GM12864 (cell line): ENCODE results near the gene CTDNEP1.

Source experiments
- DNase-seq: peaks from one replicate; pipeline ENCODE4 v3.0.0-alpha.2; 2011; ENCODE audit warnings: low read depth
- H3K4me3 ChIP-seq: 2 replicates; pipeline ENCODE4 v1.5.1; 2011; ENCODE audit warnings: mild to moderate bottlenecking, low read depth, low read length, control low read depth
- TF ChIP-seq, protein P1 (sequence below): IDR thresholded peaks from 2 replicates; pipeline ENCODE4 v1.5.1; 2011; ENCODE audit warnings: low read depth, mild to moderate bottlenecking, moderate library complexity, low read length, control low read depth, inconsistent platforms; ENCODE audit errors: missing control alignments

CTDNEP1 gene

DNA sequence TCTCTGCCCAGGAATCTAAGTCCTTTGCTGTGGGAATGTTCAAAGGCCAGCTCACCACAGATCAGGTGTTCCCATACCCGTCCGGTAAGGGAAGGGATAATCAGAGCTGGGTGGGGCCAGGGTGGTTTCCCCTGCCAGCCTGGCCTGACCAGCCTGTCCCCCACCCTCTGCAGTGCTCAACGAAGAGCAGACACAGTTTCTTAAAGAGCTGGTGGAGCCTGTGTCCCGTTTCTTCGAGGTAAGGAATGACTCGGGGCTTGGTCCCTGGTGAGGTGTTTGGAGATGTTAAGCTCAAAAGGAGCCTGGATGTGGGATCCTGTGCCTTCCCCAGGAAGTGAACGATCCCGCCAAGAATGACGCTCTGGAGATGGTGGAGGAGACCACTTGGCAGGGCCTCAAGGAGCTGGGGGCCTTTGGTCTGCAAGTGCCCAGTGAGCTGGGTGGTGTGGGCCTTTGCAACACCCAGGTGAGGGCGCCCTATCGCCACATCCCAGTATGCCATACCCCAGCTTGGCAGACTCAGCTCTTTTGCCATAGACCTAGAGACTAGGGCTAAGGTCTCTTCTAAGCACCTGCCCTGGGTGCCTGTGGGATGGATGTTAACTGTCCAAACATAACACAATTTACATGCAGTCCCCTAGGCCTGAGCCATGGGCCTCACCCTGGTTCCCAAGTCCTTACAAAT, 30.8 kb downstream of the CTDNEP1 start:
- TF ChIP-seq, protein P1, sequence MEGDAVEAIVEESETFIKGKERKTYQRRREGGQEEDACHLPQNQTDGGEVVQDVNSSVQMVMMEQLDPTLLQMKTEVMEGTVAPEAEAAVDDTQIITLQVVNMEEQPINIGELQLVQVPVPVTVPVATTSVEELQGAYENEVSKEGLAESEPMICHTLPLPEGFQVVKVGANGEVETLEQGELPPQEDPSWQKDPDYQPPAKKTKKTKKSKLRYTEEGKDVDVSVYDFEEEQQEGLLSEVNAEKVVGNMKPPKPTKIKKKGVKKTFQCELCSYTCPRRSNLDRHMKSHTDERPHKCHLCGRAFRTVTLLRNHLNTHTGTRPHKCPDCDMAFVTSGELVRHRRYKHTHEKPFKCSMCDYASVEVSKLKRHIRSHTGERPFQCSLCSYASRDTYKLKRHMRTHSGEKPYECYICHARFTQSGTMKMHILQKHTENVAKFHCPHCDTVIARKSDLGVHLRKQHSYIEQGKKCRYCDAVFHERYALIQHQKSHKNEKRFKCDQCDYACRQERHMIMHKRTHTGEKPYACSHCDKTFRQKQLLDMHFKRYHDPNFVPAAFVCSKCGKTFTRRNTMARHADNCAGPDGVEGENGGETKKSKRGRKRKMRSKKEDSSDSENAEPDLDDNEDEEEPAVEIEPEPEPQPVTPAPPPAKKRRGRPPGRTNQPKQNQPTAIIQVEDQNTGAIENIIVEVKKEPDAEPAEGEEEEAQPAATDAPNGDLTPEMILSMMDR = peak; percentile 68
- no peak for DNase-seq
- peak overlapping the region; percentile 96 for H3K4me3 ChIP-seq

DNA sequence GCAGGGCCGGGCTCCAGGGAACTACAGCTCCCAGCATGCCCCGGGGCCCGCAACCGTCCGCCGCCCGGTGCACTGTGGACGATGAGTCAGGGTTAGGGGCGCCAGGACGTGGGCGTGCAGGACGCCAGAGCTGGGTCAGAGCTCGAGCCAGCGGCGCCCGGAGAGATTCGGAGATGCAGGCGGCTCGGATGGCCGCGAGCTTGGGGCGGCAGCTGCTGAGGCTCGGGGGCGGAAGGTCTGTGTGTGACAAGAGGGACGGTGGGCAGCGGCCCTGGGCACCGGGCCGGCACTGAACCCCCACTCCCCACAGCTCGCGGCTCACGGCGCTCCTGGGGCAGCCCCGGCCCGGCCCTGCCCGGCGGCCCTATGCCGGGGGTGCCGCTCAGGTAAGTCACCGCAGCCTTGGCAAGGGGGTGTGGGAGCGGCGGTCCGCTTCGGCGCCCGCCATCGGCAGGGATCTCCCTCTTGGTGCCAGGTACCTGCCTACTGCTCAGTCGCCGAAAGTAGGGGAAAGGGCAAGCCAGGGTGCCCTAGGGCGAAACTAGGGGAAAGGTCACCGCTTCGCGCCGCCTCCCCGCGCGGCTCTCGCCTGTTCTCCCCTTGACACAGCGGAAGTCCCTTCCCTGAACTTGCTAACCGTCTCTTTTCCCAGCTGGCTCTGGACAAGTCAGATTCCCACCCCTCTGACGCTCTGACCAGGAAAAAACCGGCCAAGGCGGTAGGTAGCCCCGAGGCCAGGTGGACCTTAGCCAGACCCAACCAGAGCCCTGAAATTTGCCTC, 31.5 kb downstream of the CTDNEP1 start, which contains the start of the genes ACADVL and DLG4:
ACADVL (plus strand) TSS at position 127 of the 781 bp plus-strand sequence; CDS start at position 174, 47 bp downstream.
DLG4 (minus strand) TSS at position 25 of the 781 bp plus-strand sequence.
- DNase-seq = no peak
- H3K4me3 ChIP-seq = peak within 1 kb of the TSS; percentile 96
- TF ChIP-seq, protein P1 = no peak

DNA sequence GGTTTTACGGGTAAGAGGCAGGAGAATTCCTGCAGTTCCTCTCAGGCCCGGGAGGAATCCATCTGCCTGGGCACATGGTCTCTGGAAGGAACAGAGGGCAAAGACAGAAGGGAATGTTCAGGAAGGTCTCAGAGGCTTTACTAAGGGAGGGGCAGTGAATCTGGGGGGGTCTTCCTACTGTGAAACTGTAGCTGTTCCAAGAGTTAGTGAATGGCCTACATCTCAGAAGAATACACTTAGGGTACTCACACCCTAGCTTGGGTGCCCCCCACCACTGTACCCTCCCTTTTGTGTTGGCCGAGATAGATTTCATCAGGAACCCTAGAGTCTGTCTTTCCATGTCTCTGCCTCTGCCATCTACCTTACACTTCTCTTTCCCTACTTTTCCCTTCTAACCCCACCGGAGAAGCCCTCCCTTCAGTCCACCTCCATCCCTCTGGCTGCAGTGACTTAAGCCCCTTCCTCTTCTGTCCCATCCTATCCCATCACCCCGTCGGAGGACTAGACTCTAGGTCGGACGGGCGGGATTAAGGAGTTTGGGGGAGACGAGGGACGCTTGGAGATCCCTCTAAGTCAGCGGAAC, 32.2 kb downstream of the CTDNEP1 start:
- TF ChIP-seq, protein P1 = no peak
- peak overlapping the region; percentile 96 for H3K4me3 ChIP-seq

DNA sequence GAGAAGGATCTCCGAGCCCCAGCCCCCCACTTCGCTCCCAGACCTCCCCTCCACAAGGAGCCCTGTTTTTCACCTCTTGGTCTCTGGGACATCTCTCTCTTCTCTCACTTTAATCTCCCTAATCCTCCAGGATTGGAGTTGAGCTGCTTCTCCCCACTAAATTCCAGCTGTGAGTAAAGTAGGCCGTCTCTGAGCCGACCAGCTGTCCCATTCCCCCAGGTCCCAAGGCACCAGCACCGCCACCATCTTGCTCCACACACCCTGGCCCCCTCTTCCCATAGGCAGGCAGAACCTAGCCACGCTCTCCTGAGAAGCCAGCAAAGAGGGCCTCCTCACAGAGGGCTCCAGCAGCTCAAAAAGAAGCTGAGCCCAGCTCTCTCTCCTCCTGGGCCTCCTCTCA, 32.8 kb downstream of the CTDNEP1 start:
- TF ChIP-seq, protein P1 = no peak
- no peak overlapping the region for H3K4me3 ChIP-seq
- no peak for DNase-seq

More for the DNA sequence above, 32.2 kb downstream of the CTDNEP1 start:
- DNase-seq = no peak

DNA sequence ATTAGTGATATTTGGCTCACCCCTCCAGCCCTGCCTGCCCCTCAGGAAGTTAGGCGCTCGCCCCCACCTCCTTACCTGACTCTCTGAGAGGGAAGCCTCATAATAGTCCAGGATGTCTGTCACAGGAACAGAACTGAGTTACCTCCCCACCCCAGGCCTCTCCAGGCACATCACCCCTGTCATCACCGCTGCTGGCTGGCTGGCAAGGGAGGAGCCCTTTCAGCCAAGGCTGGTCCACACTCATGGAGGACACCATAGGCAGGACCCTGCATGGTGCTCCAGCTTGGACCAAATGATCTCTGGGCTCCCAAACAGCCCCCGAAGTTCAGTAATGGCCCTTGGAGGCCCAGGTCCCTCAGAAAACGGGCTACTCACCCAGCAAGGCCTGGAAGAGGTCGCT, 33.4 kb downstream of the CTDNEP1 start:
- H3K4me3 ChIP-seq = no peak overlapping the region
- DNase-seq = no peak
- TF ChIP-seq, protein P1 = no peak

DNA sequence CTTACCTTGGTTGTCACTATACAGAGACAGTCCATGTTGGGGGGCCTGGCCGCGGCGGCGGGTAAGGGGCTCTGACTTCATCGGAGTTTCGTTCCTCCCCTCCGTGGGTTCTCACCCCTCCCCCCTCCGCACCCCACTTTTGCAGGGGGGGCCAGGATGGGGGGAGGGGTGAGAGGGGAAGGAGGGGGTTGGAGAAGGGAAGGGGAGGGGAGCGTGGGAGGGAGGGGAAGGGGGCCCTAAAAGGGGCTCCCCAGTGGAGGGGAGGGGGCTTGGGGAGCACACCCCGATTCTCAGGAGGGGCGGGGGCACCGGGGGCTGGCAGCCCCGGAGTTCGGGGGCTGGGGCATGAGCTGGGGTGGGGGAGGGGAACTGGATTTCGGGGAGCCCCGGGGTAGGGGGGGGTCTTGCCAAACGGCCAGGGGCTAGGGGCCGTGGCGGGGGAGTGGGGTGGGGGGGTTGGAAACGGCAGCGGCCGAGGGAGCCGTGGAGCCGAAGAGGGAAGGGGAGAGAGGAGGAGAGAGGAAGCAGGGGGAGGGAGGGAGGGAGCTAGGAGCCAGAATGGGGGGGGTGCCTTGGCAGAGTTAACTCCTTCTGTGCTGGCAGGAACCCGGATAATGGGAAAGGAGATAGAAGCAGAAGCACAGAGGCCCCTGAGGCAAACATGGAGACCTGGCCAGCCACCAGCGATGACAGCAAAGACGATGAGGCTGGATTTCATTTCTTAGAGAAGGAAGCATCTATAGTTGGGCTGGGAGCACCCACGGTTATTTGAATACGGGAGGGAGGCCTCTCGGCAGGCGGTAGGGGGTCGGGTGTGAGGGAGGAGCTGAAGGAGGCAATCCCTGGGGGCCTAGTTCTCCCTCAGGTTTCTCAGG, 34.2 kb downstream of the CTDNEP1 start:
- TF ChIP-seq, protein P1 = no peak
- H3K4me3 ChIP-seq = no peak overlapping the region
- DNase-seq = no peak
